Stimulated activated naive CD4-positive, alpha-beta T cell treated with Interleukin-2 at 50 U/mL for 16 hours (primary cell): ENCODE results near the gene NTNG1.

Experiments used
- DNase-seq: peaks from one replicate; lab custom pipeline; 2025; lab: John Stamatoyannopoulos, UW

NTNG1 gene

DNA sequence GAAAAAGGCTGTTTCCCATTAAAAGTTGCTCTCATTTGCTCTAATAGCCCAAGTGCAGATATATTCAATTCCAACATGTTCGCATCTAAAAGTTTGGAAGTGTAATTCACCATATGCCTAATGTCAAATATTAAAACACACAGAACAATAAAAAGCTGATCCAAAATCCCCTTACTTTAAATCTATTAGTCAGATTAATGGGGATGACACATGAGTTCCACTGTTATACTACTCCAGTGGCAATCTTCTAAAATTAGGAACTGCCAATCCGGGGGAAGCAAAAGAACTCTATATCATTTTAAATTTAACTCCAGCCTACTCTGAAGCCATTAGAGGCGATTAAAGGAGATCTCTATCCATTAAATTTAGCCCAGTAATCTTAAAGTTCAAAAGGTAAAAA lies 317.1 kb downstream of the NTNG1 start:
- DNase-seq: no peak

DNA sequence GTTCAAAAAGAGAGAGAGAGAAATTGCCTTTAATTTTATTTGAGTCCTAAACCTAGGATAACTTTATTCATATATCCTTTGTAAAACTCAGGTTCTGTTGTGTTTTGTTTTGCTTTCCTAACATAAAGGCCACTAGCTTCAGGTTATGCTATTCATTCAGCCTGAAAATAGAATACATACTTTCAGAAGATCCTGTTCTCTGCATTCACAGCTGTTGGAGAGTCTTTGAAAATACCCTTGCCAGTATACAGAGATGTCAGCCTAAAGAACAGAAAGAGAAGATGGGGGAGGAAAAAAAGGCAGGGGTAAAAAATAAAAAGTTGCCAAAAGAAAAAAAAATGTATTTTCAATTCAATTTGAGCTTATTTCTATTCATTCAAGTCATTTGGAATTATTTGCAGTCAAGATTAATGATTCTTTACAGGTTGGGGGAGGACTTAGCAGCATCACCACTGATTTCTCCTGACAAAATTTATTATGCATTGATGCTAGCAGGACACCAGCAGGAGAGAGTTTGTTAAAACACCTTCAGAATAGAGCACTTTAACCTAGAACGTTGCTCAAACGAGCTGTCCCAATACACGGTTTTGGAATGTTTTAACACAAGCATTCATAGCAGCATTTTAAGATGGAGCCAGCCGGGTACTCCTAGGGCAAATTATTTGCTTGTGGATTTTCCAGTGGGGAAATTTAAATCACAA lies 318.5 kb downstream of the NTNG1 start:
- no peak for DNase-seq

DNA sequence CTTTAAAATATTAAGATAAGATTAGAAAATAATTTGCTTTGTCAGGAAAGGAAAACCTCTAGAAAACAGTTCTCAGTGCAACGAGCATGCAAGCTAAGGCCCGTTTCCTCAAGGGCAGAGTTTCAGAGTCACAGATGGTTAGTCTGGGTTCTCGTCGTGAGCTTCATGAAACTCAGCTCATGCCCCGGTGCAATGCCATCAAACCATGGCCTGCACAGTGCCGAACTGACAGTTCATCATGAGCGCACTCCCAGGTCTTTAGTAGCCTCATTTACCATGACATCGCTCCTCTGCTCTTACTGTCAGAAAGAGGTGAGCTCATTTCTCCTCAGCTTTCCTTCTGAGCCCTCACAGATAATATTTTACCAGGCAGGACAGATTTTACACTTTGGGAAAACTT lies 319.2 kb downstream of the NTNG1 start:
- no peak for DNase-seq

DNA sequence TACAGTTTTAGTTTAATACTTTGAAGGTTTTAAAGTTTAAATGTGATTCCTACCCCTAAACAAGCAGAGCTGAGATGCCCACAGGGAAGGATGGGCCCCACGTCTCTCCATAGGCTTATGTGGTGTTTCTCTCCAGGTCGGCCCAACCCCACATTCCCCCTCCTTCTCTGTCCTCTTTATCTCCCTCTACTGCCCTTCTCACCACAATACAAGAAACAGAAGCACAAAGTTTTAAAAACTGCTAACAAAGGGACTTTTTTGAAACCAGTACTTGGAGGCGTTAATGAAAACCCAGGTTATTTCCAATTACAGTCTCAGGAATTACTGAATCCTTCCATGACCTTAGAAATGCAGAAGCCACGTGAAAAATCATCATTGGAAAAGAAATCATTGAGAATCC lies 324.0 kb downstream of the NTNG1 start:
- DNase-seq: no peak

DNA sequence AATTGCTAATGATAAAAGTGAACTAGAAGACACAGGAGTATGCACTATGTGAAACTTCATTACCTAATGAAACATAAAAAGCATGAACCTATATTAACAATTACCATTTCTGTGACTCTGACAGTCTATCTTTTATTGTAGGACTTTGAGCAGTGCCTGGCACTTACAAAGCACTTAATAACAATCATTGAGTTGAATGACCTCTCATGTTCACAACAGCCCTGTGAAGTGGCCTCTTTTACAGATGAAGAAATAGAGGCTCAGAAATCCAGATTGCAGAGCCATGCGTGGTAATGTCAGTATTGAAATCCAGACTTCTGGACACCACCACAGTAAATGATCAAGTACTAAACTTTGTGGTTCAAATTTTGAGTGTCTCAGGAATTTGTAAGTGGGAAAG lies 326.4 kb downstream of the NTNG1 start:
- DNase-seq: no peak

DNA sequence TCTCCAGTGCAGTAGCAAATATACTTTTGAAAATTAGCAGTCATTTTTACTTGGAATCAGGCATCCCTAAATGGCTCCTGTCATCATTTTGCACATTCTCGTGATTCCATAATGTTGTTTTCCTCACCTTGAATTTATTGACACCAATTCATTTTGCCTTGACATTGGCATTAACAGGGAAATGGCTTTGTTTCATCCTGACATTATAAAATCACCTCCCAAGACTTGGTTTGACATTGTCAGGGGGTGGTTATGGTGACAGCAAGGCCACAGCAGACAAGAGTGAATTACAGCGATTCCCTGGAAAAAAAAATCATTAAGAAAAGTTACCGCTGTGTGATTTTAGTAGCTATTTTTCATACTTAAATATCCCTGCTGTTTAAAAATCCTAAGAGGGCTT lies 327.0 kb downstream of the NTNG1 start:
- DNase-seq: no peak

DNA sequence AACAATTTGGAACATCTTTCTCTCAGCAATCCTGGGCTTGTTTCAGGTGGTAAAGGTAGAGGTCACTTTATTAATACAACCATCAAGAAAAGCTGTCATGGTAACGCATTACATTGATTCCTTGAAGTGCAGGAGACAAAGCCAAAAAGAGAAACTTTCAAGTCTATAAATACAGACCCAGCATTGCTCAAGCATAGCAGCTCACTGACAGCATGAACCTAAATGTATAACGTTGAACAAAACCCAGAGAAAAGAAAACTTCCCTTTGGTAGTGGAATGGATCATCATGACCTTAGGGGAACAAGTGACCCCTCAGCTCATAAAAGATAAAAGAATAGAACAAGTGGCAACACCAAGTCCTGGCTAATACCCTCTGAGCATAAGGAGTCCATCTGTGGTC lies 332.2 kb downstream of the NTNG1 start:
- no peak for DNase-seq

DNA sequence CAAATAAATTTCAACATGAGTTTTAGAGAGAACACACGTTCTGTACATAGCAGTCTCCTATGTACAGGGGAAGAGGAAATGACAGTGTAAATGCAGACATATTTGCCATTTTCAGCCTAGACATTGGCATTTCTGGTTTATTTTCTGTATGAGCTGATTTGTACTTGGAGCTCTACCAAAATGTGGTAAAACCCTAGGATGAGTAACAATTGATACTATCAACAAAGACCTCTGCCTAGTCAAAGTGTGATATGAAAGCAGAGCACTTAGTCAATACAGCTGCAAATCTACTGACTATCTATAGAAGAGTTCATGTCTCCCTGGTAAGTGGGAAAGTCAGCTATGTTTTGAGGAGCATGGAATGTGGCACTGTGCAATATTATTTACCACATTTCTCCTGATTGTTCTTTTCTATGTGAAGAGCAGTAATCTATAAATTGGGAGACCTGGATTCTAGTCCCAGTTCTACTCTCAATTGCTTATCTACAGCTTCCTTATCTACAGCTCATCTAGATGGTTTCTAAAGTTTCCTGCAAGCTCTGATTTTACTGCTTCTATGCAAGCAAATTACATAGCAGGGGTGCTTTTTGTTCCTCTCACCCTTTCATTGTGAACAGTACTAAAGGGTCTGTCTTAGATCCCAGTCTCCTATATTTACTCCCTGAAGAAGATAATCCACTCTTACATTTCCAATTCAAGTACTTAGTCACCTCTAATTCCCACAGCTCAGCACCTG lies 334.2 kb downstream of the NTNG1 start:
- DNase-seq: no peak

DNA sequence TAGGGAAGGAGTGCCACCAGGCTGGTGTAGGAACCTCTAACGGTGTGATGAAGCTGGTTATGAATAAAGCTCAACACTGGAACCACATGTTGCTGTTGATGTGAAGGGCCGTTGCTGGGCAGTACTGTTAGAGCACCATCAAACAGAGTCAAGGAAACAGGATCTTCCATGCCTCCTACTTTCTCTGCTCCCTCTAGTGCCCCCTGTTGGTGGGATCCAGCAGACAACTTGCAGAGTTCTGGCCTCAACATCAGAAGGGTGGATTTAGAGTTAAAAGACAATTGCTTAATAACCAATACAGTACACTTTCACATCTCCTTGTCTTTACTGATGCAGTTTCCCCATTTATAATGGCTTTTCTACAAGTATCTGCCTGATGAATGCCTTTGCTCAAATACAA lies 336.4 kb downstream of the NTNG1 start:
- no peak for DNase-seq

DNA sequence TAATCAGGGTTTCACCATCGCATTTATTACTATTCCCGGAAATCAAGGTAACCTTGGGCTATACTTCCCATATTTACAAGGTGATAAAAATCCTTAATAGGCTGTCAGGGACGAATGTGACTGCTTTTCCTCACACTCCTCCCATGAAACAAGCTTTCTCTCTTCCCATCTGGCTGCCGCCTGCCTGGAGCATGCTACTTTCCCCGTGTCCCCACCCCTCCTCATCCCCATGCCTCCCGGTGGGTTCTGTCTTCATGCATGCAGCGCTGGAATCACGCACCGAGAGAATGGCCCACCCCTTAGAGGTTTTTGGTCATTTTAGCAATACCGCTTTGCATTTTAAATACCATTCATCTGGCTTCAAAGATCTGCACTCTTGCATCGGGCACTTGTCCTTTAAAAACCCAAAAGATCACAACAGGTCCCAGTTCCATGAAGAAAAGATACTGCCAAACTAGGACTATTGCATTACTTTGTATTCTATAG lies 339.1 kb downstream of the NTNG1 start:
- DNase-seq: no peak

DNA sequence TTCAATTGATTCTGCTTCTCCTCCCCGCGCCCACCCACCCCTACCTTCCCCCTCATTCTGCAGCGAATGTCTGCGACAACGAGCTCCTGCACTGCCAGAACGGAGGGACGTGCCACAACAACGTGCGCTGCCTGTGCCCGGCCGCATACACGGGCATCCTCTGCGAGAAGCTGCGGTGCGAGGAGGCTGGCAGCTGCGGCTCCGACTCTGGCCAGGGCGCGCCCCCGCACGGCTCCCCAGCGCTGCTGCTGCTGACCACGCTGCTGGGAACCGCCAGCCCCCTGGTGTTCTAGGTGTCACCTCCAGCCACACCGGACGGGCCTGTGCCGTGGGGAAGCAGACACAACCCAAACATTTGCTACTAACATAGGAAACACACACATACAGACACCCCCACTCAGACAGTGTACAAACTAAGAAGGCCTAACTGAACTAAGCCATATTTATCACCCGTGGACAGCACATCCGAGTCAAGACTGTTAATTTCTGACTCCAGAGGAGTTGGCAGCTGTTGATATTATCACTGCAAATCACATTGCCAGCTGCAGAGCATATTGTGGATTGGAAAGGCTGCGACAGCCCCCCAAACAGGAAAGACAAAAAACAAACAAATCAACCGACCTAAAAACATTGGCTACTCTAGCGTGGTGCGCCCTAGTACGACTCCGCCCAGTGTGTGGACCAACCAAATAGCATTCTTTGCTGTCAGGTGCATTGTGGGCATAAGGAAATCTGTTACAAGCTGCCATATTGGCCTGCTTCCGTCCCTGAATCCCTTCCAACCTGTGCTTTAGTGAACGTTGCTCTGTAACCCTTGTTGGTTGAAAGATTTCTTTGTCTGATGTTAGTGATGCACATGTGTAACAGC lies 339.9 kb downstream of the NTNG1 start:
- DNase-seq: no peak

DNA sequence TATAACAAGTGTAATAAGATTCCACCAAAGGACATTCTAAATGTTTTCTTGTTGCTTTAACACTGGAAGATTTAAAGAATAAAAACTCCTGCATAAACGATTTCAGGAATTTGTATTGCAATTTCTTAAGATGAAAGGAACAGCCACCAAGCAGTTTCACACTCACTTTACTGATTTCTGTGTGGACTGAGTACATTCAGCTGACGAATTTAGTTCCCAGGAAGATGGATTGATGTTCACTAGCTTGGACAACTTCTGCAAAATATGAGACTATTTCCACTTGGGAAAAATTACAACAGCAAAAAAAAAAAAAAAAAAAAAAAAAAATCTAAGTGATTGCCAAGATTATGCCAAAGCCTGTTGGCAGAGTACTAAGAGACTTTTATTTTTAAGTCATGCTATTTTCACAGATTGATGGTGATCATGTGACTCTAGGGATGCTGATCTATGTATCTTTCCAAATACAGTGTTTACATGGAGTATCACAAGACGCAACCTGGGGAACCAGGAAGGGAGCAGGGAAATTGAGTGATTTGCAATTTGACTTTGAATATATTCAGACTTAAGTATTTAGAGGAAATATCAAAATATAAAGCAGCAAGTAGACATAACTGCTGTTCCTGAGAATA lies 341.0 kb downstream of the NTNG1 start:
- no peak for DNase-seq

DNA sequence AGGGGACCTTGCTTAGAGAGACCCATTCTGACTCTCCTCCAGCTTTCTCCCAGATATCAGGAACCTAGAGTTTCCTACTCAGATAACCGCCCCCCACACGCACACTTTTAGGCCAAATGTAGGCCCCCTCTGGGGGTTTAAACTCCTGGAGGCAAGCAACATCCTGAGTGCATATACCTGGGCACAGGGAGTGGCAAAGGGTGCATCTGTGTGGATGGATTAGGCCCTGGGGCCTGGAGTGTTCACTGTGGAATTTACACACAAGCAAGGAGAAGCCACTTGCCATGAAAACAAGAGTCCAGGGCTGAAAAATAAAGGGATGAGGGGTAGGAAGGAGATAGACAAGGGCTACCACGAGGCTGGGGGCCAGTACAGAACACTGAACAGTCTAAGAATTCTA lies 343.1 kb downstream of the NTNG1 start:
- no peak for DNase-seq

DNA sequence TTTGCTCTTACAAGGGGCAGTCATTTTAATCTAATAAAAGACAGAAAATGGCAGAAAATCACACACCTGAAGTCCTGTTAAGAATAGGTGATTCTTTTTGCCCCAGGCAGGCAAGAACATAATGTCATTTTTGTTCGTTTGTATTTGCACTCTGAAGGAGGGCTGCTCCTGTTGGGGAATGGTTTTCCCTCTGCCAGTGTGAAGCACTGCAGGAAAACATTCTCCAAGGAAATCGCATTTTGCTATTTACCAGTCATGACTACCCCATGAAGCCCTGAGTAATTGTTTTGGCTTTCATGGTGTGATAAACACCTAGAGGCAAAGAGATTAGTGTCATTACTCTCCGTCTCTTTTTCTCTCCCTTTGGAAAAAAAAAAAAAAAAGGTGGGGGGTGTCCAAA lies 345.5 kb downstream of the NTNG1 start:
- no peak for DNase-seq

DNA sequence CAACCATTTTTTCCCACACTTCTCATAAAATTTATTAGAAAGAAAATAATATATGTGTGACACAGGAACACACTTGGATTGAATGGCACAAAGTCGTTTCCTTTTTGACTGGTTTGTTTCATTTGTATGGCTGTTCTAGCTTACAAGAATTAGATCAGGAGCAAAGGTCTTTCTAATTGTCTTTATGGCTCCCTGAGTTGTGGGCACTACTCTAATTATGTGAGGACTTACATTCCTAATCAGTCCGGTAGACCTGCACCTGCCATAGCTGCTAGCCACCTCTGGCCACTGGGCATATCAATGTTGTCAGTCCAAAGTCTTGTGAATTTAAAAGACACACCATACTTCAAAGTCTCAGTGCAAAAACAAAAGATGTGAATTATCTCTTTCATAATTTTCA lies 346.7 kb downstream of the NTNG1 start:
- DNase-seq: no peak

DNA sequence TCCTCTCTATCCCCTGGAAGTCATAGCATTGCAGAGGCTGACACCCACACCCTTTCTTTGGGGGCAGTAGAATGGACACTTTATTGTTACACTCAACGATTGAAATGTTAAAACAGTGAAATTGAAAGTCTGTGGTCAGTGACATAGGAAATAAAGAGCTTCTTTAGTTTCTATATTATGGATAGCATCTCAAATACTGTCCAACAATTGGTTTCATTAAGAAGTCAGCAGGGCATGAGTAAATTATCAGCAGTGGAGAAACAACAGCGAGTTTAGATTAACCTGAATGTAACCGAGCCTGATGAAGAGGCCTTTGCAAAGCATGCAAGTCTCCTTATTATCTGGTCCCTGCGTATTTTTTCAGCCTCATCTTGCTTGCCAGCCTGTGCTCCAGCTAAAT lies 350.7 kb downstream of the NTNG1 start:
- DNase-seq: no peak

DNA sequence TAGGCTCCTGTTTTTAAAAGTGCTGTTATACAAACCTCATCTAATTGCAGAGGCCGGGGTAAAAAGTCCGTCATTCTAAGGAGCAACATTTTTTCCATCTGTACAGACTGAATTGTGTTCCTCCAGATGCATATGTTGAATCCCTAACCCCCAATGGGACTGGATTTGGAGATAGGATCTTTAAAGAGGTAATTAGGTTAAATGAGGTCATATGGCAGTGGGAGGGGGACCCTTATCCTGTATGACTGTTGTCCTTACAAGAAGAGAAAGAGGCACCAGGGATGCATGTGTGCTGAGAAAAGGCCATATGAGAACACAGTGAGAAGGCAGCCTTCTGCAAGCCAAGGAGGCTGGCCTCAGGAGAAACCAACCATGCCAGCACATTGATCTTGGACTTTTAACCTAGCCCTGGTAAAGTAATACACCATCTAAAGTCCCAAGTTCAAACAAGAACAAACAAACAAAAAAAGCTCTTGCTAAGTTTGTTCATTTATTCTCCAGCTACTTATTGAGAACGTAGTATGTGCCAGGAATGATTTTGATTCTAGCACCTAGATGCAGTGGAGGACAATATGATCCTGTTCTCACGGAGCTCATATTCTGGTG lies 352.4 kb downstream of the NTNG1 start:
- DNase-seq: no peak

DNA sequence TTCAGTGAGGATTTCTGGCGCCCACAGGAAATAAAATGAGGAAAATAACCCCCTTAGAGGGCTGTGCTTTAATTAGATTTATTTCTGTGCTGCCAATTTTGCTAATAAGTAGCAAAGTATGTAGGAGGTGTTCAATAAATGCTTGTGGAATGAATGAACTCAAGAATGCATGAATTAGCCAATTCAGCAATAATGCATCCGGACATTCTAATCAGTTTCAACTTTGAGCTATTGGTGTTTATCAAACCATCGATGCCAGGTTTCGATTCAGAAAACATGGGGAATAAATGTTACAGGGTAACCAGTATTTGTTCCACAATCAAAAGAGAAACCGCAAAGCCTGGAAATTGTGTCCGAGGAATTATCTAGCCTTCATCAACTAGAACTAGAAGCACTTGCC lies 353.2 kb downstream of the NTNG1 start:
- no peak for DNase-seq

DNA sequence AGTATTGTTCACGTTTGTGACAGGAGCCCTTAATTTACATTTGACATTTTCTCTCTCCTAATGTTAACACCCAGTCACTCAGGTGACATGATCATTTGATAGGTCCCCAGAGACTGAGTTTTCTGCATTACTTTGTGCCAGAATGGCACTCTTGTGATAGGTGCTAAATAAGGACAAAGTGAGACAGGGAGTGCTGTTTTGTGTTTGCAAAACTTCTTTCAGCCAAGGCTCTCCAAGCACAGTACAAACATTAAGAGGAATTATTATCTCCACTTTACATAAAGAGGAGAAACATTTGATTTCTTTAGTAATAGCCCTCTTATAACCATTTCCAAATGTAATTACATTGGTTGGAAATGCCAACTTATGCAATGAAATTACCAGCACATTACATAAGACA lies 355.2 kb downstream of the NTNG1 start:
- no peak for DNase-seq

DNA sequence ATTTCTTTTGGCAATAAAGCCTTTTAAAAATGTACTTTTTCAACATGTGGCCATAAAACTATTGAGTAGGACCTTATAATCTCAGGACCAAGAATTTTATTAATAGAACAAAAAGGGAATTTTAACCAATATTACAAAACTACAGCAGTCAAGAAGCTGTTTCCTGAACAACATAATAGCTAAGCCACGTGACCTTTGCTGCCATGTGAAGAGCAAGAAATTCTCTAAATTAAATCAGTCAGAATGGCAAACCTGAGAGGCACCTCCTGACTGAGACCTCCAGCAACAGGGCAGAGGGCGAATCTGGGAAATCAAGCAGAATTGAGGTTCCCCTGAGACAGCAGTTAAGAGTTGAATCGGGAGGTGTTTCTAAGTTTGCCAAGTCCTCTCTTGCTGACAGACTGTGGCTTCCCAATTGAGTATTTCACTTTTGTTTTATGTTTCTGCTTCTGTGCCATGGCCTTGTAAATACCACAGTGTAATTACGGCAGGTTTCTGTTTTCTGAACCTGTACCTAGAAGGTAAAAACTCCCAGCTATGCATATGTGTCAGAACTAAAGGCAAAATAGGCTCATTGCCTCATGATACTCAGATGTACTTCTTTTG lies 358.4 kb downstream of the NTNG1 start:
- no peak for DNase-seq

DNA sequence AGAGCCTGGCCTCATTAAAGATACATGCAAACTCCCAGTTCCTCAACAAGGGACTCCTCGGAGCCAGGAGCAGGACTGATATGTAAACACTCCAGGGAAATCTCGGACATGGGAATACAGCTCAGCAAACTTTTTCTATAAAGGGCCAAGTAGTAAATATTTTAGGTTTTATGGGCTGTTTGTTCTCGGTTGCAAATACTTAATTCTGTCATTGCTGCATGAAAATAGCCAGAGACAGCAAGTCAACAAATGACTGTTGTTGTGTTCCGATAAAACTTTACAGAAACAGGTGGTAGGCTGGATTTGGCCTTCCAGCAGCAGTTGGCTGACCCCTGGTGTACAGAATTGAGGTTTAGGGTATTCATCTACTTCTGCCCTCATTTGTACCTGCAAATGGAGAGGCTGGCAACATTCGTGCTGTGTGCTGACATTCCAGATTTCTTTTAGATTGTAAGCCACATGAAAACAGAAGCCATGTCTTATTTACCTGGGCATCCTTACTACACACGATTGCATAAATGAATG lies 360.3 kb downstream of the NTNG1 start:
- no peak for DNase-seq
